Measurements from ENCODE around the gene MRPL9.
"Not testable (repeated sequence)": the region's sequence is repeated elsewhere in the genome, so short reads cannot be mapped to it uniquely, and the experiment has no call there.

MRPL9 gene

GRCh38 chr1:151741516-151741915, 21.8 kb downstream of the MRPL9 start:
- no peak for DNase-seq
- in situ Hi-C loops (cut with MboI; ENCODE audit: low pct_unique_long_range_greater_than_20kb, low sequenced_read_pairs): no loop called here

- in situ Hi-C loops (cut with MboI; ENCODE audit: low pct_unique_long_range_greater_than_20kb, low sequenced_read_pairs): no loop called here
- DNase-seq: peak; percentile 59
Observed at GRCh38 chr1:151739590-151740355, 23.5 kb downstream of the MRPL9 start.

- in situ Hi-C loops (cut with MboI; ENCODE audit: low pct_unique_long_range_greater_than_20kb, low sequenced_read_pairs): no loop called here
Observed at GRCh38 chr1:151737479-151737878, 25.8 kb downstream of the MRPL9 start.

DNA sequence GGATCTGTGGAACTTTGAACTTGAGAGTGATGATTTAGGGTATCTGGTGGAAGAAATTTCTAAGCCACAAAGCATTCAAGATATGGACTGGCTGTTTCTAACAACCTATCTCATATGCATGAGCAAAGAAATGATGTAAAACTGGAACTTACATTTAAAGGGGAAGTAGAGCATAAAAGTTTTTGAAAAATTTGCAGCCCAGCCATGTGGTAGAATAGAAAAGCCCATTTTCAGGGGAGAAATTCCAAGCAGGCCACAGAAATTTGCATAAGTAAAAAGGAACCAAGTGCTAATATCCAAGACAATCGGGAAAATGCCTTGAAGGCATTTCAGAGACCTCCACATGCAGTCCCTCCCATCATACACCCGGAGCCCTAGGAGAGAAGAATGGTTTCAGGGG, 26.3 kb downstream of the MRPL9 start:
- in situ Hi-C loops (cut with MboI; ENCODE audit: low pct_unique_long_range_greater_than_20kb, low sequenced_read_pairs): no loop called here
- no peak for DNase-seq

More at GRCh38 chr1:151737479-151737878, 25.8 kb downstream of the MRPL9 start:
- no peak for DNase-seq

GRCh38 chr1:151733995-151734394, 29.3 kb downstream of the MRPL9 start:
- in situ Hi-C loops (cut with MboI; ENCODE audit: low pct_unique_long_range_greater_than_20kb, low sequenced_read_pairs): not testable (repeated sequence)

GRCh38 chr1:151733126-151733525, 30.2 kb downstream of the MRPL9 start:
- in situ Hi-C loops (cut with MboI; ENCODE audit: low pct_unique_long_range_greater_than_20kb, low sequenced_read_pairs): no loop called here
- no peak for DNase-seq

More at GRCh38 chr1:151733995-151734394, 29.3 kb downstream of the MRPL9 start:
- not testable (repeated sequence) for DNase-seq

GRCh38 chr1:151729966-151730291, 33.4 kb downstream of the MRPL9 start:
- in situ Hi-C loops (cut with MboI; ENCODE audit: low pct_unique_long_range_greater_than_20kb, low sequenced_read_pairs): no loop called here
- DNase-seq: no peak

GRCh38 chr1:151729157-151729965, 33.9 kb downstream of the MRPL9 start:
- in situ Hi-C loops (cut with MboI; ENCODE audit: low pct_unique_long_range_greater_than_20kb, low sequenced_read_pairs): no loop called here
- no peak for DNase-seq

DNA sequence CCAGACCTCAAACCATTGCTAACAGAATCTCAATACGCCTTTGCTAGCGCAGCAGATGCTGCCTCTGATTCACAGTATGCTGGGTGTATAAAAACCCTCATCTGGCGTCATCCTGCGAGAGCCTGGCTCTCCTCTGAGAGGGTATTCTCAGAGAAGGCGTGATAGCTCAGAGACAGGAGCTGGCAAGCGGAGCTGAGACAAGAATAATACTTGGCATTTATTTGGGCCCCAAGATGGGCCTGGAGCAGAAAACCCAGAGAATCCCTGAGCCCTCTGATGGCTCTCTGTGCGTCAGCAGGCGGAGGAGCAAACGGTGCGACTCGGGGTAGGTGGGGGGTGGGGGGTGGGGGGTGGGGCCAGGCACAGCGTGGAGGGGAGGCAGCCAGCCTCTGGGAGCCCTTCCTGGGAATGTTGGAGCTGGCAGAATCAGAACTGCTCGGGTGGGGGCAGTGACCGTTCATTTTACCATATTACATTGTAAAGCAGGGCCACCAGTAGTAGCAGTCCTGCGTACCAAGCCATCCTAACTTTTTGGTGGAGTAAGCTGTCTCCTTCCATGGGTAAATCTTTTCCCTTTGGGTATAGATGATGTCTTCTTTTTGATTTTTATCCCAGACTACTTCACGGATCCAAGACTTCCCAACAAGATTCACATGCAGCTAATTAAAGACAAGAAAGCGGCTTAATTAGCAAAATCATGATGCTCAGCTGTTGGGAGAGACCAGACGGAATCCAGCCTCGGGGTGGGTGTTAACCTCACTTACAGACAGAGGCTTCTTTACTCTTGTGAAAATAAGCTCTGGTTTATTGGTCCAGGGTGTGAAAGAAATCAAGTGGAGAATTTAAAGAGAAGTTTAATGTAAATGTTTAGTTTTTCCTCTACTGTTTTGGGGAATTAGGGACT, 34.9 kb downstream of the MRPL9 start:
- no peak for DNase-seq
- in situ Hi-C loops (cut with MboI; ENCODE audit: low pct_unique_long_range_greater_than_20kb, low sequenced_read_pairs): no loop called here

- in situ Hi-C loops (cut with MboI; ENCODE audit: low pct_unique_long_range_greater_than_20kb, low sequenced_read_pairs): no loop called here
Observed at GRCh38 chr1:151723726-151724370, 39.4 kb downstream of the MRPL9 start.

GRCh38 chr1:151721788-151722510, 41.3 kb downstream of the MRPL9 start:
- no peak for DNase-seq
- in situ Hi-C loops (cut with MboI; ENCODE audit: low pct_unique_long_range_greater_than_20kb, low sequenced_read_pairs): no loop called here

More at GRCh38 chr1:151723726-151724370, 39.4 kb downstream of the MRPL9 start:
- no peak for DNase-seq

GRCh38 chr1:151720974-151721787, 42.1 kb downstream of the MRPL9 start, which contains the start of gene RIIAD1:
Gene RIIAD1, plus strand, starts transcription at chr1:151721522. Its CDS starts 15 bp downstream, at chr1:151721537.
- DNase-seq: no peak
- in situ Hi-C loops (cut with MboI; ENCODE audit: low pct_unique_long_range_greater_than_20kb, low sequenced_read_pairs): no loop called here

DNA sequence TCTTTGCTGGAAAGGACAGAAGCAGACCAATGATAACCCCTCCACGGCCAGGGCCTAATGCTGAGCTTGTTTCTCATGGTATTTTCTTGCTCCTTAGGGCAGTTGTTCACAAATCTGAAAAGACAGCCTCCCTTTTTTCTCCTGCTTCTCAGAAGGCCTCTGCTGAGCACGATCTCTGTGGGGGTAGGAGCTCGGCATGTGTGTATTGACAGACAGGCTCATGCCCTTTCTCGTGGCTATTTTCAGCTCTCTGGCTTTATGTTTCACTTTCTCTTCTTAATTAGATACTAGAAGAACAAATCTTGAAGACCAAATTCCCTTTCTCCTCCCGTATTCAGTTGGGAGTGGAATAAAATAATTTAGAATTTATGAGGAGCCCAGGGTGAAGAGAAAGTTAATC, 42.7 kb downstream of the MRPL9 start:
- in situ Hi-C loops (cut with MboI; ENCODE audit: low pct_unique_long_range_greater_than_20kb, low sequenced_read_pairs): no loop called here

DNA sequence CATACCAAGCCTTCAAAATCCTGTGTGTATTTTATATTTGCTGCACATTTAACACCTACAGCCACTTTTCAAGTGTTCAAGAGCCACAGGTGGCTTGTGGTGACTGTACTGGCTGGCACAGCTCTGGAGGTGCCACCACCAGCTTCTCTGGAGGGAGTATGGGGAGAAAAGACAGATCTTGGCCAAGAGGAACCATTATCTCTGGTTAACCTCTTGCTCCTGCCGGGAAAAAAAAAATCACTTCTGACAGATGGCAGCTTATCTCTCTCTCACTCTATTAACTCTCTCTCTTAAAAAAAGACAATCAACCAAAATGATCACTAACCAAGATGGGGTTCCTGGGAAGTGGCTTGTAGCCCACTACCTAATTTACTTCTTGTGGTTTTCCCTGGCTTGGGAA, 43.2 kb downstream of the MRPL9 start:
- in situ Hi-C loops (cut with MboI; ENCODE audit: low pct_unique_long_range_greater_than_20kb, low sequenced_read_pairs): no loop called here

More for the DNA sequence above, 42.7 kb downstream of the MRPL9 start:
- DNase-seq: peak; percentile 19

GRCh38 chr1:151718666-151719065, 44.6 kb downstream of the MRPL9 start:
- in situ Hi-C loops (cut with MboI; ENCODE audit: low pct_unique_long_range_greater_than_20kb, low sequenced_read_pairs): no loop called here
- DNase-seq: no peak

More for the DNA sequence above, 43.2 kb downstream of the MRPL9 start:
- DNase-seq: peak; percentile 20

DNA sequence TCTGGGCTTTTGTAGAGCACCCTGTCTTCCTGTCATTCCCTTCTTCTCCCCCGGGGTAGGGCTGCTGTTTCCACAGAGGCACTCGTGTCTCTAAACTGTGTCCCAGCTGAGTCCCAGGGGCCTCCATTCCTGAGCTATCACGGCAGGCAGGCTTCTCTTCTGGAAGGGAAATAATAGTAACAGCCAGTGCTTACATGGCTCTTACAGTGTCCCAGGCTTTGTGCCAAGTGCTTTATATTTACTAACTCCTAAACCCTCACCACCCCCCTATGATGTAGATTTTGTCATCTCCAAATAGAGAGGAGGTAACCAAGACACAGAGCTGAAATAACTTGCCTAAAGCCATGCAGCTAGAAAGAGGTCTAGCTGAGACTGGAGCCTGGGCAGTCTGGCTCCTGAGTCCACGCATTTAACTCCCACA, 45.3 kb downstream of the MRPL9 start:
- DNase-seq: no peak
- in situ Hi-C loops (cut with MboI; ENCODE audit: low pct_unique_long_range_greater_than_20kb, low sequenced_read_pairs): no loop called here

Measured in KBM-7 (cell line).